Naive thymus-derived CD8-positive, alpha-beta T cell (primary cell): ENCODE data around the gene RARA. TPM values are rescaled to one million over a fixed set of nuclear protein-coding genes. Genes with fewer than 3 reads are reported as not detected.
"Not testable (repeated sequence)": the region's sequence is repeated elsewhere in the genome, so short reads cannot be mapped to it uniquely, and the experiment has no call there.

Experiments used
- ATAC-seq, 2 donors: fragments of 150-1000 bp; cut with Tn5 transposase in 1 of 2; sonication (Bioruptor Pico), chemical (Tn5 transposase) in 1 of 2; 1 replicate in 1 of 2; 2 replicates in 1 of 2; pipeline ENCODE4 v1.10.0; 2021; ENCODE audit warnings: mild to moderate bottlenecking in 2 of 2, moderate library complexity in 2 of 2
- POLR2A ChIA-PET: fragments of 350-600 bp; sonication (Branson Sonifier 250); formaldehyde crosslinking; loops from one replicate; lab custom pipeline; 2021; ENCODE audit warnings: antibody characterized with exemption; lab: Charles Lee
- DNase-seq, 10 donors: peaks; one replicate each; pipeline versions ENCODE4 v3.0.0 to v3.0.0-alpha.2; 2020 to 2022
- H3K27ac Mint-ChIP-seq, 10 donors: one replicate each; pipeline ENCODE4 v1.8.0; 2020 to 2022; ENCODE audit warnings: mild to moderate bottlenecking in 10 of 10, mixed read lengths in 10 of 10, moderate library complexity in 4 of 10, inconsistent platforms in 1 of 10
- H3K27me3 Mint-ChIP-seq, 5 donors: one replicate each; pipeline ENCODE4 v1.8.0; 2021 to 2022; ENCODE audit warnings: mixed read lengths in 5 of 5
- H3K36me3 Mint-ChIP-seq, 3 donors: one replicate each; pipeline ENCODE4 v1.8.0; 2020 to 2022; ENCODE audit warnings: mixed read lengths in 3 of 3, mild to moderate bottlenecking in 2 of 3, inconsistent platforms in 1 of 3
- H3K4me1 Mint-ChIP-seq, 4 donors: one replicate each; pipeline ENCODE4 v1.8.0; 2021 to 2022; ENCODE audit warnings: mixed read lengths in 4 of 4
- H3K4me3 Mint-ChIP-seq, 10 donors: one replicate each; pipeline ENCODE4 v1.8.0; 2020 to 2022; ENCODE audit warnings: mild to moderate bottlenecking in 10 of 10, mixed read lengths in 10 of 10, moderate library complexity in 6 of 10, inconsistent platforms in 1 of 10
- H3K9me3 Mint-ChIP-seq, 9 donors: one replicate each; pipeline ENCODE4 v1.8.0; 2020 to 2022; ENCODE audit warnings: mixed read lengths in 9 of 9, mild to moderate bottlenecking in 3 of 9, inconsistent platforms in 1 of 9, moderate library complexity in 1 of 9
- polyA plus RNA-seq, 3 donors: library from polyadenylated mRNA; unstranded; fragments of 300-500 nt; fragmentation: Illumina TruSeq; gene quantifications; one replicate each; pipeline ENCODE4 v1.2.3, GENCODE V29; 2021
- total RNA-seq, 8 experiments: library from RNA in 2 of 8; stranded (reverse) in 2 of 8; gene quantifications; one replicate each; pipeline ENCODE4 v1.2.3 and lab custom pipeline; 2021 to 2026

RARA gene
- total and polyA plus RNA-seq, 5 experiments from 2014 or later, result 7.2 to 39.9 (median 12.4) TPM

DNA sequence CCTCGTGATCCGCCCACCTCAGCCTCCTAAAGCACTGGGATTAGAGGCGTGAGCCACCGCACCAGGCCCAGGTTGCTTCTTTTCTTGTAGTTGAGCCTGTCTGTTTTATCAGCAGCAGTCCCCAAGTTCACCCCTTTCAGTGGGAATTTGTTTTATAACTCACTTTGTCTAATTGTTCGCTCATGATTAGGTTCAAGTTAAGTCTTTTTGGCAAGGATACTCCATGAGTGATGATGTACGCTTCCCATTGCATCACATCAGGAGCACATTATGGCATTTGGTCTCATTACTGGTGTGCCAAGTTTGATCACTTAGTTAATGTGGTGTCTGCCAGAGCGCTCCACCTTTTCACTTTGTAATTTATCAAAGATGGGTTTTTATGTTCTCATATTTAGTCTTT, 70.0 kb downstream of the RARA start:
- ATAC-seq (no peak), DNase-seq (no peak)
- POLR2A ChIA-PET, result no interaction called here
- Mint-ChIP-seq H3K36me3 (no peaks in the 10 kb centered on the region), H3K9me3 (no peaks in the 10 kb centered on the region), H3K4me1 (peaks cover 3 to 10% (median 6%) of the 10 kb centered on the region in 4 donors), H3K27me3 (peaks cover 0 to 7% (median 5%) of the 10 kb centered on the region in 5 donors), H3K27ac (no peak overlapping the region), H3K4me3 (no peak overlapping the region)

DNA sequence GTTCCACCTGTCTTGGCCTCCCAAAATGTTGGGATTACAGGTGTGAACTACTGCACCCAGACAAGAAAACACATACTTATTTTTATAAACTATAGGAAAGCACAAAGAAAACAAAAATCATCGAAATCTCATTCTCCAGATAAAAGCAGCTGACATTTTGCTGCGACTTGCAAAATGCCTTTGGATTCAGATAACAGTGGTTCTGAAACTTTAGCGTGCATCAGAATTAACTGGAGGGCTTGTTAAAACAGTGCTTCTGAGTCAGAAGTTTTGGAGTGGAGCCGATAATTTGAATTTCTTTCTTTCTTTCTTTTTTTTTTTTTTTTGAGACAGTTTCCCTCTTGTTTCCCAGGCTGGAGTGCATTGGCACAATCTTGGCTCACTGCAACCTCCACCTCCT, 73.3 kb downstream of the RARA start:
- Mint-ChIP-seq H3K27me3 (peaks cover 0 to 7% (median 0%) of the 10 kb centered on the region in 5 donors), H3K4me1 (peaks cover 0 to under 1% (median 0%) of the 10 kb centered on the region in 4 donors), H3K4me3 (no peak overlapping the region), H3K36me3 (no peaks in the 10 kb centered on the region), H3K27ac (no peak overlapping the region), H3K9me3 (no peaks in the 10 kb centered on the region)
- POLR2A ChIA-PET, result no interaction called here
- ATAC-seq (no peak), DNase-seq (no peak)

DNA sequence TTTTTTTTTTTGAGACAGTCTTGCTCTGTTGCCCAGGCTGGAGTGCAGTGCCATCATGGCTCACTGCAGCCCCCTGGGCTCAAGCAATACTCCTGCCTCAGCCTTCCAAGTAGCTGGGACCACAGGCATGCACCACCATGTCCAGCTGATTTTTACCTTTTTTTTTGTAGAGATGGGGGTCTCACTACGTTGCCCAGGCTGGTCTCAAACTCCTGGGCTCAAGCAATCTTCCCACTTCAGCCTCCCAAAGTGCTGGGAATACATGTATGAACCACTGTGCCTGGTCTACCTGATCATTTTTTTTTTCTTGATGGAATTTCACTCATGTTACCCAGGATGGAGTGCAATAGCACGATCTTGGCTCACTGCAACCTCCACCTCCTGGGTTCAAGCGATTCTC, 77.6 kb downstream of the RARA start:
- H3K9me3 Mint-ChIP-seq, ATAC-seq, POLR2A ChIA-PET, H3K4me1 Mint-ChIP-seq, DNase-seq, H3K4me3 Mint-ChIP-seq, H3K36me3 Mint-ChIP-seq, H3K27ac Mint-ChIP-seq, H3K27me3 Mint-ChIP-seq: not testable (repeated sequence)

DNA sequence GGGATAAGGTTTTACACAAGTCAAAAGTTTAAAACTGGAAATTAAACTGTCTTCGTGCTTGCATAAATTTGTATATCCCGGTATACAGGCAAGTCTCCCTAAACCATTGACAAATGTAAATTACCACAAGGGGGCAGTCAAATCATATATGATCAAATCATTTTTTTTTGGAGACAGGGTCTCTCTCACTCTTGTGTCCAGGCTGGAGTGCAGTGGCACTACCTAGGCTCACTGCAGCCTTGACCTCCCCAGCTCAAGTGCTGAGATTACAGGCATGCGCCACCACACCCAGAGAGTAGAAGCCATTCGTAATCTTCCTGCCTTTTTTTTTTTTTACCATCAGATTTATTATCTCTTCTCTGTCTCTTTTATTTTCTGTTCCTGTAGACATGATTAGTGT, 90.2 kb downstream of the RARA start:
- Mint-ChIP-seq H3K27ac (peak overlapping the region in 3 of 10 donors; percentile 16 to 60 (median 40)), H3K27me3 (no peaks in the 10 kb centered on the region), H3K9me3 (no peaks in the 10 kb centered on the region), H3K36me3 (no peaks in the 10 kb centered on the region), H3K4me3 (no peak overlapping the region), H3K4me1 (peaks cover 3 to 15% (median 11%) of the 10 kb centered on the region in 4 donors)
- DNase-seq (peak in 3 of 10 donors; percentile 63 to 70 (median 69)), ATAC-seq (peak; percentile 61 to 80)
- POLR2A ChIA-PET, result interaction anchor here (0.7 to 1.5 kb wide), 2 partner anchors 134 to 161 kb away, joined by 3 to 5 read pairs; no protein-coding TSS in a partner anchor

DNA sequence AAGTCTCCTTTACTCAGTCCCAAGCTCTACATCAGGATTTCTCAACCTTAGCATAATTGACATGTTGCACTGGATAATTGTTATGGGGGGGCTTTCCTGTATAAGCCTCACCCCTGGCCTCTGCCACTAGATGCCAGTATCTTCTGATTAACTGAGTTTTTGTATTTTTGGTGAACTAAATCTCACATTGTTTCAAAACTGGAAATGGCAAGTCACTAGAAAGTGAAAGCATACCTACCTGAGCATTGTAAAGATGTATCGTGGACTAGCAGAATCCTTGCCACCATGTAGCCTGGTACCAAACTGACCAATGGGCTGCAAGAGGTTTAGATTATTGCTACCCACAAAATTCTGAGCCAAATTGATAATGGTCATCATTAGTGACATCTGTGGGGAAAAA, 93.7 kb downstream of the RARA start:
- H3K9me3 Mint-ChIP-seq, result no peaks in the 10 kb centered on the region
- peak in 2 of 10 donors; percentile 22 to 42 for DNase-seq
- peak; percentile 37 to 50 for ATAC-seq
- H3K4me1 Mint-ChIP-seq, result peaks cover 3 to 15% (median 11%) of the 10 kb centered on the region in 4 donors
- POLR2A ChIA-PET, result no interaction called here
- H3K36me3 Mint-ChIP-seq, result no peaks in the 10 kb centered on the region
- no peaks in the 10 kb centered on the region for H3K27me3 Mint-ChIP-seq
- H3K4me3 Mint-ChIP-seq, result peak overlapping the region in 8 of 10 donors; percentile 11 to 65 (median 48)
- peak overlapping the region in 3 of 10 donors; percentile 7 to 47 (median 37) for H3K27ac Mint-ChIP-seq

DNA sequence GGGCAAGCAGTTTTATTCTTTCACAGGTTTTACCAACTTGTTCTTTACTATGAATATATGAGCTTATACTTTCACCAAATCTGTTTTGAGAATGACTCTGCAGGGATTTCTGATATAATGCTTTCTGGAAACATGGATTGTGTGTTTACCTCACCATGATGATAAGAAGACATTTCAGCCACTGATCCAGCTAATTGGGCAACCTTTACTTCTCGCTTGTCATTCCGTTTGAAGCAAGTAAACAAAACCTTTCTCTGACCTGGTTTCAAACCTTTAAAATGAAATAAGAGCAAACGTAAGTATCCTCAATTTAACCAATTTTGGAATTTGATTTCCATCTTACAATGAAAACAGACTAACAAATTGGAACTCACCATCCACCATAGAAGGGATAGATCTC, 95.0 kb downstream of the RARA start:
- Mint-ChIP-seq H3K27me3 (no peaks in the 10 kb centered on the region), H3K4me1 (peaks cover 3 to 15% (median 11%) of the 10 kb centered on the region in 4 donors), H3K36me3 (no peaks in the 10 kb centered on the region), H3K9me3 (no peaks in the 10 kb centered on the region), H3K4me3 (no peak overlapping the region), H3K27ac (no peak overlapping the region)
- ATAC-seq (no peak), DNase-seq (no peak)
- POLR2A ChIA-PET, result no interaction called here

Other genes with a start within 250 kb of the RARA start
- gene THRA, start 246.2 kb upstream of the RARA start, total RNA-seq, result 10 to 100 TPM; 53.6 to 54.2 TPM
- gene THRA, start 246.2 kb upstream of the RARA start, polyA plus RNA-seq, result 10 to 100 TPM; 11.3 to 23.3 (median 22.2) TPM
- 10 to 100 TPM; 18.2 to 19.2 TPM for gene NR1D1, start 208.6 kb upstream of the RARA start, total RNA-seq
- 1 to 10 TPM; 3.9 to 9.9 (median 6.4) TPM for gene NR1D1, start 208.6 kb upstream of the RARA start, polyA plus RNA-seq
- gene MSL1, start 187.2 kb upstream of the RARA start, total RNA-seq, result 100 to 1,000 TPM; 132 to 135 TPM
- gene MSL1, start 187.2 kb upstream of the RARA start, polyA plus RNA-seq, result 10 to 100 TPM in 1 of 3 donors, 1 to 10 TPM in 2; 6.8 to 12.8 (median 9.2) TPM
- gene CASC3, start 168.6 kb upstream of the RARA start, total RNA-seq, result 100 to 1,000 TPM; 153 to 162 TPM
- gene CASC3, start 168.6 kb upstream of the RARA start, polyA plus RNA-seq, result 10 to 100 TPM; 33.5 to 46.9 (median 40.6) TPM
- gene RAPGEFL1, start 131.7 kb upstream of the RARA start, total RNA-seq, result 1 to 10 TPM; 5.9 to 6.4 TPM
- gene RAPGEFL1, start 131.7 kb upstream of the RARA start, polyA plus RNA-seq, result under 1 TPM in 2 of 3 donors, not detected in 1; 0.12 to 0.65 TPM
- gene WIPF2, start 89.9 kb upstream of the RARA start, total RNA-seq, result 10 to 100 TPM; 29.0 to 32.7 TPM
- 1 to 10 TPM; 6.4 to 7.5 (median 7.5) TPM for gene WIPF2, start 89.9 kb upstream of the RARA start, polyA plus RNA-seq
- 1 to 10 TPM; 1.5 to 1.6 TPM for gene CDC6, start 21.3 kb upstream of the RARA start, total RNA-seq
- gene CDC6, start 21.3 kb upstream of the RARA start, polyA plus RNA-seq, result under 1 TPM in 1 of 3 donors, not detected in 2; 0.08 TPM
- gene GJD3, start 55.6 kb downstream of the RARA start, total RNA-seq, result not detected
- gene GJD3, start 55.6 kb downstream of the RARA start, polyA plus RNA-seq, result not detected
- under 1 TPM; 0.41 to 0.81 TPM for gene TOP2A, start 108.7 kb downstream of the RARA start, total RNA-seq
- under 1 TPM in 1 of 3 donors, not detected in 2; 0.14 TPM for gene TOP2A, start 108.7 kb downstream of the RARA start, polyA plus RNA-seq
- under 1 TPM; 0.80 to 0.86 TPM for gene IGFBP4, start 134.3 kb downstream of the RARA start, total RNA-seq
- 1 to 10 TPM in 1 of 3 donors, under 1 TPM in 1, not detected in 1; 0.09 to 1.0 TPM for gene IGFBP4, start 134.3 kb downstream of the RARA start, polyA plus RNA-seq
- not detected for gene TNS4, start 192.4 kb downstream of the RARA start, total RNA-seq
- gene TNS4, start 192.4 kb downstream of the RARA start, polyA plus RNA-seq, result not detected